ENCODE data around the gene C1orf210.

The C1orf210 gene

DNA sequence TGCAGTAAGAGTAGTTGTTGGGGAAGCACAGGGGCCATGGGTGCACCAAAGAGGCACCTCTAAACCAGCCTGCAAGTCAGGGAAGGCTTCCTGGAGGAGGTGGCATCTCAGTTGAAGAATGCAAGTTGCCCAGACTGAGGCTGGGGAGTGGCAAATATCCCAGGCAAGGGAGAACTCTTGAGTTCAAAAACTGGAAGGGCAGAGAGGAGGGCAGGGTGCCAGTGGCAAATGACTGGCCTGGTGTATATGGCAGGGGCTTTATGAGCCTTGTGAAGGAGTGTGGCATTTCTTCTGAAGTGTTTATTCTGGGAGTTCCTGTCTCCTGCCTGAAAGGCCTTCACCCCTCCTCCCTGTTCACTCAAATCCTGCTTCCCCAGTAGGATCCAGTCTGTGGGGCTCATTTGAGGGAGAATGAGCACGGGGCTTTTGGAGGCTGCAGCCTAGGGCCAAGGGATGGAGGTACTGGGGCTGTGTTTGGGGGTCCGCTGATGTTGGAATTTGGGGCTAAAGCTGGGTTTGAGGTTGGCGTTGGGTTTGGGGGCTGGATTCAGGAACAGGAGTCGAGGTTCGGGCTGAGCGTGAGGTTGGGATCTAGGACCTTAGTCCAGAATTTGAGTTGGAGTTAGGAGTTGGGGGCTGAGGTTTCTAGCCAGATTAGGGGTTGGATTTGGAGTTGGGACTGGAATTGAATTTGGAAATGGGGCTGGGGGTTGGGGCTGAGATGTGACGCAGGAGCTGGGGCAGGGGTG is 15.6 kb downstream of the C1orf210 start, which contains the start of gene TMEM125:
Gene TMEM125, plus strand, starts transcription at position 357 of the 749 bp plus-strand sequence. CDS start 2,740 bp downstream, outside the sequence.
- TF ChIP-seq, protein P1, sequence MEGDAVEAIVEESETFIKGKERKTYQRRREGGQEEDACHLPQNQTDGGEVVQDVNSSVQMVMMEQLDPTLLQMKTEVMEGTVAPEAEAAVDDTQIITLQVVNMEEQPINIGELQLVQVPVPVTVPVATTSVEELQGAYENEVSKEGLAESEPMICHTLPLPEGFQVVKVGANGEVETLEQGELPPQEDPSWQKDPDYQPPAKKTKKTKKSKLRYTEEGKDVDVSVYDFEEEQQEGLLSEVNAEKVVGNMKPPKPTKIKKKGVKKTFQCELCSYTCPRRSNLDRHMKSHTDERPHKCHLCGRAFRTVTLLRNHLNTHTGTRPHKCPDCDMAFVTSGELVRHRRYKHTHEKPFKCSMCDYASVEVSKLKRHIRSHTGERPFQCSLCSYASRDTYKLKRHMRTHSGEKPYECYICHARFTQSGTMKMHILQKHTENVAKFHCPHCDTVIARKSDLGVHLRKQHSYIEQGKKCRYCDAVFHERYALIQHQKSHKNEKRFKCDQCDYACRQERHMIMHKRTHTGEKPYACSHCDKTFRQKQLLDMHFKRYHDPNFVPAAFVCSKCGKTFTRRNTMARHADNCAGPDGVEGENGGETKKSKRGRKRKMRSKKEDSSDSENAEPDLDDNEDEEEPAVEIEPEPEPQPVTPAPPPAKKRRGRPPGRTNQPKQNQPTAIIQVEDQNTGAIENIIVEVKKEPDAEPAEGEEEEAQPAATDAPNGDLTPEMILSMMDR (IDR thresholded peaks at IDR 0.05; ENCODE audit: low read length, missing control alignments): no peak
- no peak for DNase-seq (ENCODE audit: low read depth)
- H3K4me3 ChIP-seq (replicated peaks; ENCODE audit: low read depth, low read length): no peak within 1 kb of the TSS

DNA sequence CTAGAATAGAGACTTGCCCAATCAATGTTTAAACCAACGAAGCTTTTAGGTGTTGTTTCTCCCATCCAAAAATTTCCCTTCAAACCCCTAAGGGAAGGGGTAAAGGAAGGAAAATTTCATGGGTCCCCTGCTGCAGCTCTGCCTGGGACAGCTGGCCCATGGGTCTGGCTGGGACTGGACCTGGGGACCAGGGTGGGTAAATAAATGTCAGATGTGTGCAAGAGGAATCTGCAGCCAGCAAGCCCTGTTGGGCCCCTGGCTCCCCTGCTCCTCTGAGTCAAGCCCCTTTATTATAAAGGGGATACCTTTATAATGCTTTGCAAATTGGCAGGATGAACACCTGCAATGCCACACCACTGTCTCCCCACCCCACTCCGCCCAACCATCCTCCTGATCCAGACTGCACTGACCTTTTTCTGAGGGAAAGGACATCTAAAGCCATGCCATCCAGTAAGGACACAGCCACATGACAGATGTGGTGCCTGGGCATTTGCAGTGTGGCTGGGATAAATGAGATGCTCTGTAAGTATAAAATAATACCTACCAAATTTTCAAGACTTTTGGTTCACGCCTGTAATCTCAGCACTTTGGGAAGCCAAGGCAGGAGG is 17.5 kb downstream of the C1orf210 start:
- DNase-seq (ENCODE audit: low read depth): no peak
- H3K4me3 ChIP-seq (replicated peaks; ENCODE audit: low read depth, low read length): no peak overlapping the region
- TF ChIP-seq, protein P1 (IDR thresholded peaks at IDR 0.05; ENCODE audit: low read length, missing control alignments): no peak

DNA sequence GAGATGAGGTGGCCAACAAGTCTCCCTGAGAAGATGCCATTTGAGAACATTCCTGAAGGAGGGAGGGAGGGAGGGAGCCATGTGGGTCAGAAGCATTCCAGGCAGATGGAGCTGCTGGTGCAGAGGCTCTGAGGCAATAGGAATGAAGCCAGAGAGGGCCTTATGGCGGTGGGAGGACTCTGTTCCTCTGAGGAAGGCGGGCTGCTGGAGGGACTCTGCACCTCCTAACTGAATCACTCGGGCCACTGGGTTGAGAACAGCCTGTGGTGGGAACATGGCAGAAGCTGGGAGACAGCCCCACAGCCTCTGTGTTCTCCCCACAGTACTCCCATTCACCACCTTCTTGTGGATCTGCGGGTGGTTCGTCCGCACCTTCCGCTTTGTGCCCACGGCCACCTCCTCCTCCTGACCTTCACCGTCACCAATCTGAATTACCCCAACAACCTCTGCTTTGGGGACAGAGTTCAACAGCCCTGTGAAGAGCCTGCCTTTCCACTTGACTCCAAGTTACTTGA is 18.0 kb downstream of the C1orf210 start:
- no peak overlapping the region for H3K4me3 ChIP-seq (replicated peaks; ENCODE audit: low read depth, low read length)
- peak; percentile 60 for DNase-seq (ENCODE audit: low read depth)
- TF ChIP-seq, protein P1 (IDR thresholded peaks at IDR 0.05; ENCODE audit: low read length, missing control alignments): no peak

DNA sequence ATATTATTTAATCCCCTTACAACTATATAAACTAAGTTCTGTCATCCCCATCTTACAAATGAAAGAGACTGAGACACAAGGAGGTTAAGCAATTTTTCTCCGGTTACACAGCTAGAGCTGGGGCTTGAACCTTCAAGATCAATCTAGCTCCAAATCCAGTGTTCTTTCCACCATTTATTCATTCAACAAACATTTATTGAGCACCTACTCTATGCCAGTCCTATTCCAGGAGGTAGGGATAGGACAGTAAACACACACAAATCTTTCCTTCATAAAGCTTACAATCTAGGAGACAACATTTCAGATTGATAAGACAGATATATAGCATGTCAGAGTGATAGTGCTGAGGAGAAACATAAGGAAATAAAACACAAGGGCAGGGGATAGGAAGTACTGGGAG is 18.5 kb downstream of the C1orf210 start:
- TF ChIP-seq, protein P1 (IDR thresholded peaks at IDR 0.05; ENCODE audit: low read length, missing control alignments): no peak
- H3K4me3 ChIP-seq (replicated peaks; ENCODE audit: low read depth, low read length): no peak overlapping the region
- no peak for DNase-seq (ENCODE audit: low read depth)

DNA sequence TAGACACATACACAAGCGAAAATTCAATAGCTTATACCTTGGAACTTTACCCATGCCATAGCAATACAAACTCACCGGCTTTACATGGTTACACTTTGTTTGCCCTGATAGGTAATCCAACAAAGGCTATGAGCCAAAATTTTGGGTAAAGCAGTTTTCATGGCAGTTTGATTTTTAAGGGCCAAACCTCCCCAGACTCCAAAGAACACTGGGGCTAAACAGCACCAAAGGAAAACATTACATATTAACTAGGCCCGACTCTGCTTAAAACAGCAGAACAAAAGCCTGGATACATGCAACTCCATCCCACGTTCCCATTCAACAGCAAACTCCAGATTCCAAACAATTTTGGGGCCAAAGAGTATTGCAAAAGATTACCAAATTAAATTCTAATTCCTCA is 19.9 kb downstream of the C1orf210 start:
- TF ChIP-seq, protein P1 (IDR thresholded peaks at IDR 0.05; ENCODE audit: low read length, missing control alignments): no peak
- DNase-seq (ENCODE audit: low read depth): no peak
- H3K4me3 ChIP-seq (replicated peaks; ENCODE audit: low read depth, low read length): no peak overlapping the region

DNA sequence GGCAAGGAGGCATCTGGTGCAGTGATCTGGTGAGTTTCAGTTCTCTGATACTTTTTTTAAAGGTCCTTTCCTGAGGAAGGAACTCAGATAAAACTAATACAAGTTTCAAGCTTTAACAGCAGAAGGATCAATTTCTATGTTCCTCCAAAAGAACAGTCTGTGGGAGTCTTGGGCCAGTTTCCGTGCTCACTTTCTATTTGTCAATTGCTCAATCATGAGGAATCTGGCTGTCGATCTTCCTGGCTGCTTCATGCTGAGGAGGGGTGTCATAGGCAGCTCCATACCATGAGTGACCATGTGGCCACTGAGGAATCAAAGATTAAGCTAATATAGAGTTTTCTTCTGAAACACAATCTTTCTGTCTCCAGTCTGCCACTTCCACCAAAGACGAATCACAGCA is 27.0 kb downstream of the C1orf210 start:
- TF ChIP-seq, protein P1 (IDR thresholded peaks at IDR 0.05; ENCODE audit: low read length, missing control alignments): no peak
- no peak for DNase-seq (ENCODE audit: low read depth)
- no peak overlapping the region for H3K4me3 ChIP-seq (replicated peaks; ENCODE audit: low read depth, low read length)

Data from fibroblast of pulmonary artery (primary cell).